HG03135 (cell line): ENCODE measurements around the gene TTC34.
"Not testable (repeated sequence)": the region's sequence is repeated elsewhere in the genome, so short reads cannot be mapped to it uniquely, and the experiment has no call there.

Experiments
- ATAC-seq: cut with Tn5 transposase; IDR thresholded peaks from one replicate; pipeline ENCODE4 v1.9.1; 2021; ENCODE audit warnings: mild to moderate bottlenecking, moderate library complexity; ENCODE audit not compliant: unreplicated experiment

TTC34 gene

DNA sequence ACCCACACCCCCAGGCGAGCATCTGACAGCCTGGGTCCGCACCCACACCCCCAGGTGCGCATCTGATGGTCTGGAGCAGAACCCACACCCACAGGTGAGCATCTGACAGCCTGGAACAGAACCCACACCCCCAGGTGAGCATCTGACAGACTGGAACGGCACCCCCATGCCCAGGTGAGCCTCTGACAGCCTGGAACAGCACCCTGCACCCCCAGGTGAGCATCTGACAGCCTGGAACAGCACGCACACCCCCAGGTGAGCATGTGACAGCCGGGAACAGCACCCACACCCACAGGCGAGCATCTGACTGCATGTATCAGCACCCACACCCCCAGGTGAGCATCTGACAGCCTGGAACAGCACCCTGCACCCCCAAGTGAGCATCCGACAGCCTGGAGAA is 115.8 kb downstream of the TTC34 start:
- not testable (repeated sequence) for ATAC-seq

DNA sequence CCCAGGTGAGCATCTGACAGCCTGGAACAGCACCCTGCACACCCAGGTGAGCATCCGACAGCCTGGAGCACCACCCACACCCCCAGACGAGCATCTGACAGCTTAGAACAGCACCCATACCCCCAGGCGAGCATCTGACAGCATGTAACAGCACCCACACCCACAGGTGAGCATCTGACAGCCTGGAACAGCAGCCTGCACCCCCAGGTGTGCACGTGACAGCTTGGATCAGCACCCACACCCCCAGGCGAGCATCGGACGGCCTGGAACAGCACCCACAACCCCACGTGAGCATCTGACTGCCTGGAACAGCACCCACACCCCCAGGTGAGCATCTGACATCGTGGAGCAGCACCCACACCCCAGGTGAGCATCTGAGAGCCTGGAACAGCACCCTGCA is 116.6 kb downstream of the TTC34 start:
- not testable (repeated sequence) for ATAC-seq

DNA sequence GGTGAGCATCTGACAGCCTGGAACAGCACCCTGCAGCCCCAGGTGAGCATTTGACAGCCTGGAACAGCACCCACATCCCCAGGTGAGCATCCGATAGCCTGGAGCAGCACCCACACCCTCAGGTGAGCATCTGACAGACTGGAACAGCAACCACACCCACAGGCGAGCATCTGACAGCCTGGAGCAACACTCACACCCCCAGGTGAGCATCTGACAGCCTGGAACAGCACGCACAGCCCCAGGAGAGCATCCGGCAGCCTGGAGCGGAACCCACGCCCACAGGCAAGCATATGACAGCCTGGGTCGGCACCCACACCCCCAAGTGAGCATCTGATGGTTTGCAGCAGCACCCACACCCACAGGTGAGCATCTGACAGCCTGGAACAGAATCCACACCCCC is 117.5 kb downstream of the TTC34 start:
- ATAC-seq: not testable (repeated sequence)

DNA sequence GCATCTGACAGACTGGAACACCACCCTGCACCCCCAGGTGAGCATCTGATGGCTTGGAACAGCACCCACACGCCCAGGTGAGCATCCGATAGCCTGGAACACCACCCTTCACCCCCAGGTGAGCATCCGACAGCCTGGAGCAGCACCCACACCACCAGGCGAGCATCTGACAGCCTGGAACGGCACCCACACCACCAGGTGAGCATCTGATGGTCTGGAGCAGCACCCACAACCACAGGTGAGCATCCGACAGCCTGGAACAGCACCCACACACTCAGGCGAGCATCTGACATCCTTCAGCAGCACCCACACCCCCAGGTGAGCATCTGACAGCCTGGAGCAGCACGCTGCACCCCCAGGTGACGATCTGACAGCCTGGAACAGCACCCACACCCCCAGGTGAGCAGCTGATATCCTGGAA is 118.2 kb downstream of the TTC34 start:
- ATAC-seq: not testable (repeated sequence)

DNA sequence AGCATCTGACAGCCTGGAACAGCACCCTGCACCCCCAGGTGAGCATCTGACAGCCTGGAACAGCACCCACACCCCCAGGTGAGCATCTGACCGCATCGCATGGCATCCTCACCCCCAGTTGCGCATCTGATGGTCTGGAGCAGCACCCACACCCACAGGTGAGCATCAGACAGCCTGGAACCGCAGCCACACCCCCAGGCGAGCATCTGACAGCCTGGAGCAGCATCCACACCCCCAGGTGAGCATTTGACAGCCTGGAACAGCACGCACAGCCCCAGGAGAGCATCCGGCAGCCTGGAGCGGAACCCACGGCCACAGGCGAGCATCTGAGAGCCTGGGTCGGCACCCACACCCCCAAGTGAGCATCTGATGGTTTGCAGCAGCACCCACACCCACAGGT is 118.6 kb downstream of the TTC34 start:
- not testable (repeated sequence) for ATAC-seq

DNA sequence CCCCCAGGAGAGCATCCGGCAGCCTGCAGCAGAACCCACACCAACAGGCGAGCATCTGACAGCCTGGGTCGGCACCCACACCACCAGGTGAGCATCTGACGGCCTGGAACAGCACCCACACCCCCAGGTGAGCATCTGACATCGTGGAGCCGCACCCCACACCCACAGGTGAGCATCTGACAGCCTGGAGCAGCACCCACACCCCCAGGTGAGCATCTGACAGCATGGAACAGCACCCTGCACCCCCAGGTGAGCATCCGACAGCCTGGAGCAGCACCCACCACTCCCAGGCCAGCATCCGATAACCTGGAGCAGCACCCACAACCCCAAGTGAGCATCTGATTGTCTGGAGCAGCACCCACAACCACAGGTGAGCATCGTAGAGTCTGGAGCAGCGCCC is 124.8 kb downstream of the TTC34 start:
- not testable (repeated sequence) for ATAC-seq

DNA sequence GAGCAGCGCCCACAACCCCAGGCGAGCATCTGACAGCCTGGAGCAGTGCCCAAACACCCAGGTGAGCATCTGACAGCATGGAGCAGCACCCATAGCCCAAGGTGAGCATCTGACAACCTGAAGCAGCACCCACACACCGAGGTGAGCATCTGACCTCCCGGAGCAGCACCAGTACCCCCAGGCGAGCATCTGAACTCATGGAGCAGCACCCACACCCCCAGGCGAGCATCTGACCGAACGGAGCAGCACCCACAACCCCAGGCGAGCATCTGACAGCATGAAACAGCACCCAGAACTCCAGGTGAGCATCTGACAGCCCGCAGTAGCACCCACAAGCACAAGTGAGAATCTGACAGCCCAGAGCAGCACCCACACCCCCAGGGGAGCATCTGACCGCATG is 129.8 kb downstream of the TTC34 start:
- not testable (repeated sequence) for ATAC-seq

DNA sequence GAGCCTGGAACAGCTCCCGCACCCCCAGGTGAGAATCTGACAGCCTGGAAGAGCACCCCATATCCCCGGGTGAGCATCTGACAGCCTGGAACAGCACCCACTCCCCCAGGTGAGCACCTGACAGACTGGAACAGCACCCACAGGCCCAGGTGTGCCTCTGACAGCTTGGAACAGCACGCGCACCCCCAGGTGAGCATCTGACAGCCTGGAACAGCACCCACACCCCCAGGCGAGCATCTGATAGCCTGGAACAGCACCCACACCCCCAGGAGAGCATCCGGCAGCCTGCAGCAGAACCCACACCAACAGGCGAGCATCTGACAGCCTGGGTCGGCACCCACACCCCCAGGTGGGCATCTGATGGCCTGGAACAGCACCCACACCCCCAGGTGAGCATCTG is 141.7 kb downstream of the TTC34 start:
- not testable (repeated sequence) for ATAC-seq

DNA sequence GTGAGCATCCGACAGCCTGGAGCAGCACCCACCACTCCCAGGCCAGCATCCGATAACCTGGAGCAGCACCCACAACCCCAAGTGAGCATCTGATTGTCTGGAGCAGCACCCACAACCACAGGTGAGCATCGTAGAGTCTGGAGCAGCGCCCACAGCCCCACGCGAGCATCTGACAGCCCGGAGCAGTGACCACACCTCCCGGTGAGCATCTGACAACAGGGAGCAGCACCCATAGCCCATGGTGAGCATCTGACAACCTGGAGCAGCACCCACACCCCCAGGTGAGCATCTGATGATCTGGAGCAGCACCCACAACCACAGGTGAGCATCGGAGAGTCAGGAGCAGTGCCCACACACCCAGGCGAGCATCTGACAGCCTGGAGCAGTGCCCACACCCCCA is 143.6 kb downstream of the TTC34 start:
- ATAC-seq: not testable (repeated sequence)

DNA sequence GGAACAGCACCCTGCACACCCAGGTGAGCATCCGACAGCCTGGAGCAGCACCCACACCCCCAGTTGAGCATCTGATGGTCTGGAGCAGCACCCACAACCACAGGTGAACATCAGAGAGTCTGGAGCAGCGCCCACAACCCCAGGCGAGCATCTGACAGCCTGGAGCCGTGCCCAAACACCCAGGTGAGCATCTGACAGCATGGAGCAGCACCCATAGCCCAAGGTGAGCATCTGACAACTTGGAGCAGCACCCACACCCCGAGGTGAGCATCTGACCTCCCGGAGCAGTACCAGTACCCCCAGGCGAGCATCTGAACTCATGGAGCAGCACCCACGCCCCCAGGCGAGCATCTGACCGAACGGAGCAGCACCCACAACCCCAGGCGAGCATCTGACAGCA is 144.4 kb downstream of the TTC34 start:
- ATAC-seq: not testable (repeated sequence)

DNA sequence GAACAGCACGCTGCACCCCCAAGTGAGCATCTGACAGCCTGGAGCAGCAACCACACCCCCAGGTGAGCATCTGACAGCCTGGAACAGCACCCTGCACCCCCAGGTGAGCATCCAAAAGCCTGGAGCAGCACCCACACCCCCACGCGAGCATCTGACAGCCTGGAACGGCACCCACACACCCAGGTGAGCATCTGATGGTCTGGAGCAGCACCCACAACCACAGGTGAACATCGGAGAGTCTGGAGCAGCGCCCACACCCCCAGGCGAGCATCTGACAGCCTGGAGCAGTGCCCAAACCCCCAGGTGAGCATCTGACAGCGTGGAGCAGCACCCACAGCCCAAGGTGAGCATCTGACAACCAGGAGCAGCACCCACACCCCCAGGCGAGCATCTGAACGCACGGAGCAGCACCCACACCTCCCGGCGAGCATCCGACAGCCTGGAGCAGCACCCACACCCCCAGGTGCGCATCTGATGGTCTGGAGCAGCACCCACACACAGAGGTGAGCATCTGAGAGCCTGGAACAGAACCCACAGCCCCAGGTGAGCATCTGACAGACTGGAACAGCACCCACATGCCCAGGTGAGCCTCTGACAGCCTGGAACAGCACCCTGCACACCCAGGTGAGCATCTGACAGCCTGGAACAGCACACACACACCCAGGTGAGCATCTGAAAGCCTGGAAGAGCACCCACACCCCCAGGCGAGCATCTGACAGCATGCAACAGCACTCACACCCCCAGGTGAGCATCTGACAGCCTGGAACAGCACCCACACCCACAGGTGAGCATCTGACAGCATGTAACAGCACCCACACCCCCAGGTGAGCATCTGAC is 145.7 kb downstream of the TTC34 start:
- not testable (repeated sequence) for ATAC-seq

DNA sequence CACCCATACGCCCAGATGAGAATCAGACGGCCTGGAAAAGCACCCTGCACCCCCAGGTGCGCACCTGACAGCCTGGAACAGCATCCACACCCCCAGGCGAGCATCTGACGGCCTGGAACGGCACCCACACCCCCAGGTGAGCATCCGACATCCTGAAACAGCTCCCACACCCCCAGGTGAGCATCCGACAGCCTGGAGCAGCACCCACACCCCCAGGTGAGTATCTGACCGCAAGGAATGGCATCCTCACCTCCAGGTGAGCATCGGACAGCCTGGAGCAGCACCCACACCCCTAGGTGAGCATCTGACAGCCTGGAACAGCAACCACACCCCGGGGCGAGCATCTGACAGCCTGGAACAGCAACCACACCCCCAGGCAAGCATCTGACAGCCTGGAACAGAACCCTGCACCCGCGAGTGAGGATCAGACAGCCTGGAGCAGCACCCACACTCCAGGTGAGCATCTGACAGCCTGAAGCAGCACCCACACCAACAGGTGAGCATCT is 147.0 kb downstream of the TTC34 start:
- ATAC-seq: not testable (repeated sequence)

DNA sequence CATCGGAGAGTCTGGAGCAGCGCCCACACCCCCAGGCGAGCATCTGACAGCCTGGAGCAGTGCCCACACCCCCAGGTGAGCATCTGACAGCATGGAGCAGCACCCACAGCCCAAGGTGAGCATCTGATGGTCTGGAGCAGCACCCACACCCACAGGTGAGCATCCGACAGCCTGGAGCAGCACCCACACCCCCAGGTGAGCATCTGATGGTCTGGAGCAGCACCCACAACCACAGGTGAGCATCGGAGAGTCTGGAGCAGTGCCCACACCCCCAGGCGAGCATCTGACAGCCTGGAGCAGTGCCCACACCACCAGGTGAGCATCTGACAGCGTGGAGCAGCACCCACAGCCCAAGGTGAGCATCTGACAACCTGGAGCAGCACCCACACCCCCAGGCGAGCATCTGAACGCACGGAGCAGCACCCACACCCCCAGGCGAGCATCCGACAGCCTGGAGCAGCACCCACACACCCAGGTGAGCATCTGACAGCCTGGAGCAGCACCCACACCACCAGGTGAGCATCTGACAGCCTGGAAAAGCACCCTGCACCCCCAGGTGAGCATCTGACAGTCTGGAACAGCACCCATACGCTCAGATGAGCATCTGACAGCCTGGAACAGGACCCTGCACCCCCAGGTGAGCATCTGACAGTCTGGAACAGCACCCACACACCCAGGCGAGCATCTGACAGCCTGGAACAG is 147.6 kb downstream of the TTC34 start:
- ATAC-seq: not testable (repeated sequence)

DNA sequence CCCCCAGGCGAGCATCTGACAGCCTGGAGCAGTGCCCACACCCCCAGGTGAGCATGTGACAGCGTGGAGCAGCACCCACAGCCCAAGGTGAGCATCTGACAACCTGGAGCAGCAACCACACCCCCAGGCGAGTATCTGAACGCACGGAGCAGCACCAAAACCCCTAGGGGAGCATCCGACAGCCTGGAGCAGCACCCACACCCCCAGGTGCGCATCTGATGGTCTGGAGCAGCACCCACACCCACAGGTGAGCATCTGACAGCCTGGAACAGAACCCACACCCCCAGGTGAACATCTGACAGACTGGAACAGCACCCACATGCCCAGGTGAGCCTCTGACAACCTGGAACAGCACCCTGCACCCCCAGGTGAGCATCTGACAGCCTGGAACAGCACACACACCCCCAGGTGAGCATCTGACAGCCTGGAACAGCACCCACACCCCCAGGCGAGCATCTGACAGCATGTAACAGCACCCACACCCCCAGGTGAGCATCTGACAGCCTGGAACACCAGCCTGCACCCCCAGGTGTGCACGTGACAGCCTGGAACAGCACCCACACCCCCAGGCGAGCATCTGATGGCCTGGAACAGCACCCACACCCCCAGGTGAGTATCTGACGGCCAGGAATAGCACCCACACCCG is 148.4 kb downstream of the TTC34 start:
- not testable (repeated sequence) for ATAC-seq

DNA sequence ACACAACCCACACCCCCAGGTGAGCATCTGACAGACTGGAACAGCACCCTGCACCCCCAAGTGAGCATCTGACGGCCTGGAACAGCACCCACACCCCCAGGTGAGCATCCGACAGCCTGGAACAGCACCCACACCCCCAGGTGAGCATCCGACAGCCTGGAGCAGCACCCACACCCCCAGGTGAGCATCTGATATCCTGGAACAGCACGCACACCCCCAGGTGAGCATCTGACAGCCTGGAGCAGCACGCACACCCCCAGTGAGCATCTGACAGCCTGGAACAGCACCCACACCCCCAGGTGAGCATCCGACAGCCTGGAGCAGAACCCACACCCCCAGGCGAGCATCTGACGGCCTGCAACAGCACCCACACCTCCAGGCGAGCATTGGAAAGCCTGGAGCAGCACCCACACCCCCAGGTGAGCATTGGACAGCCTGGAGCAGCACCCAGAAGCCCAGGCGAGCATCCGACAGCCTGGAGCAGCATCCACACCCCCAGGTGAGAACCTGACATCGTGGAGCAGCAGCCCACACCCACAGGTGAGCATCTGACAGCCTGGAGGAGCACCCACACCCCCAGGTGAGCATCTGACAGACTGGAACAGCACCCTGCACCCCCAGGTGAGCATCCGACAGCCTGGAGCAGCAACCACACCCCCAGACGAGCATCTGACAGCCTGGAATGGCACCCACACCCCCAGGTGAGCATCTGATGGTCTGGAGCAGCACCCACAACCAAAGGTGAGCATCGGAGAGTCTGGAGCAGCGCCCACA is 149.2 kb downstream of the TTC34 start:
- ATAC-seq: not testable (repeated sequence)

DNA sequence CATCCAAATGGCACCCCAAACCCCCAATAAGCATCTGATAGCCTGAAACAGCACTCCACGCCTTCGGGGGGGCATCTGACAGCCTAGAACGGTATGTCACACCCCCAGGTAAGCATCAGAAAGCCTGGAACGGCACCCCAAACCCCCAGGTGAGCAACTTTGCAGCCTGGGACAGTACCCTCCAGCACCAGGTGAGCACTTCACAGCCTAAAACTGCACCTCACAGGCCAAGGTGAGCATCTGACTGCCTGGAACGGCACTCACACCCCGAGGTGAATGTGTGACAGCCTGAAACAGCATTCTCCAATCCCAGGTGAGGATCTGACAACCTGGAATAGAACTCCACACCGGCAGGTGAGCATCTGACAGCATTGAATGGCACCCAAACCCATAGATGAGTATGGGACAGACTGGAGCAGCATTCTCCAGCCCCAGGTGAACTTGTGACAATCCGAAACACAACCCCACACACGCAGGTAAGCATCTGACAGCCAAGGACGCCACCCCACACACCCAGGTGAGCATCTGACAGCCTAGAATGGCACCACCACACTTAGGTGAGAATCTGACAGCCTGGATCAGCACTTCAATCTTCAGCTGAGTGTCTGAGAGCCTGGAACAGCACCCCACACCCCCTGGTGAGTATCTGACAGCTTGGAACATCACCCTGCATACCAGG is 150.4 kb downstream of the TTC34 start:
- no peak for ATAC-seq

DNA sequence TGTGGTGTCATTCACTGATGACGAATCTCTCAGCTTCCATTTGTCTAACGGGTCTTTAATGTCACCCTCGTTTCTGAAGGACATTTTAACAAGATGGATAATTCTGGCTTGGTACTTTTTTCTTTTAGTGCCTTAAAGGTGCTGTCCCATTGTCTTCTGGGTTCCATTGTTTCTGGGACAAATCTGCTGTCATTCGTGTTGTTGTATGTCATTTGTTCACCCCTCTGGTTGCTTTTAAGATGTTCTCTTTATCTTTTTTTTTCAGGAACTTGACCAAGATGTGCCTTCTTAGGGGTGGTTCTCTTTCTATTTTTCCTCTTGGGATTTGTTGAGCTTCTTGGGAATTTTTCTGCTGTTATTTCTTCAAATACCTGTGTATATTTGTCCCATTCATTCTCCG is 154.7 kb downstream of the TTC34 start:
- ATAC-seq: no peak

DNA sequence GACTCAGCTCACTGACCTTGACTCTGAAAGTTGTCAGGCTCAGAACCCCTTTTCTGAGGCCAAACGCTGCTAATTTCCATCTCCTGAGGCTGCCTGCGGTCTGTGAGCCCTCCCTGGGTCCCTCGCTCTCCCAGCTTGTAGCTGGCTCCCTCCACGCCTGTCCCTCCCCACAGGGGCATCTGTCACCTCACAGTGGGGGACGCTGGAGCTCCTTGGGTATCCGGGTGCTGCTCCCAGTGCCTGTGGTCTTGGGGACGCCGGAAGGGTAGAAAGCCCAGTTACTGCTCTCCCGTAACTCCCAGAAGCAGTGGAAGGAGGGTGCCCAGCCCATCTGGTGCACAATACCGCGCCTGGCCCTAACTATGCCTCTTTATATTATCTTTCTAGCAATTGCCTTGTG is 155.7 kb downstream of the TTC34 start:
- ATAC-seq: no peak

DNA sequence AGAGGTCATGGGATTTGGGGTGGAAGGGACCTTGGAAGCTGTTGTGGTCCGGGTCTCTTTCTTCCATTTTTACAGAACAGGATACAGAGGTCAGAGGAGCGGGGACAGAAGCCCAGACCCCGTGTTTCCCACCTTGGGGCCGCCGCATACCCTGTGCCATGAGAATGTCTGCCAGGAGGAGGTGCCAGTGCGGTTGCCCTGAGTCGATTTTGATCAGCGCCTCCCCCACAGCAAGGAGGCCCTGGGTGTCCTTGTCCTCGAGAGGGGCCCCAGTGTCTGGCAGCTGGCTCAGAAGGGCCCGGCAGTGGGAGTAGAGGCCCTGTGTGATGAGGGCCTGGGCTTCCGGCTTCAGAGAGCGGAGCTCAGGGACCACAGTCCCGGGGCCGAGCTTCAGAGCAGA is 156.3 kb downstream of the TTC34 start:
- no peak for ATAC-seq

DNA sequence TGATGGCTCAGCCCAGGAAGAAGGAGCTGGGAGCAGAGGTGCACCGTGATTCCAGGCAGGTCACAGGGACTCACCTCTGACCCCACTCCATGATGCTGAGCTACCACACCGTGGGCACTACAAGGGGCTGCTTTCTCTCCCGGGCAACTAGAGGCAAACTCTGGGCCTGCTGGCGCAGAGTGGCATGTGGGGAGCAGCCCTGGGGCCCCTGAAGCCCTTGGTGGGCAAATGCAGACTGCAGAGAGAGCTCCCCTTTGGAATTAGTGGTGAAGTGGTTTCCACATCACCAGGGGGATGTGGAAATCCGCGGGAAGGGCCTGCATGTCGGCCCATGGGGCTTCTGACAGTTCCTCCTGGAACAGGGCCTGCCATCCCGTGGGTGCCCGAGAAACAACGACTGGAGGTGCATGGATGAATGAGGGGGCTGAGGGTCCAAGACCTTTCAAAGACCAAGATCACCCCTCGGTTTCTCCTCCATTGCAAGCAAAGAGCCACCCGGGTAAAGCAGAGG is 156.8 kb downstream of the TTC34 start:
- ATAC-seq: no peak
